Choroid plexus epithelial cell (primary cell): ENCODE results near the gene FCRL6.

Source experiments
- DNase-seq: peaks from one replicate; pipeline ENCODE4 v3.0.0-alpha.2; 2010; ENCODE audit warnings: low read depth
- H3K4me3 ChIP-seq: 2 replicates; pipeline ENCODE4 v1.5.1; 2011; ENCODE audit warnings: low read depth, mild to moderate bottlenecking, control low read depth, low read length, moderate library complexity
- TF ChIP-seq, protein P1 (sequence below): conservative IDR thresholded peaks from 2 replicates; pipeline ENCODE4 v1.5.1; 2011; ENCODE audit warnings: low read depth, mild to moderate bottlenecking, control low read depth, inconsistent platforms, low read length, moderate library complexity

The FCRL6 gene

DNA sequence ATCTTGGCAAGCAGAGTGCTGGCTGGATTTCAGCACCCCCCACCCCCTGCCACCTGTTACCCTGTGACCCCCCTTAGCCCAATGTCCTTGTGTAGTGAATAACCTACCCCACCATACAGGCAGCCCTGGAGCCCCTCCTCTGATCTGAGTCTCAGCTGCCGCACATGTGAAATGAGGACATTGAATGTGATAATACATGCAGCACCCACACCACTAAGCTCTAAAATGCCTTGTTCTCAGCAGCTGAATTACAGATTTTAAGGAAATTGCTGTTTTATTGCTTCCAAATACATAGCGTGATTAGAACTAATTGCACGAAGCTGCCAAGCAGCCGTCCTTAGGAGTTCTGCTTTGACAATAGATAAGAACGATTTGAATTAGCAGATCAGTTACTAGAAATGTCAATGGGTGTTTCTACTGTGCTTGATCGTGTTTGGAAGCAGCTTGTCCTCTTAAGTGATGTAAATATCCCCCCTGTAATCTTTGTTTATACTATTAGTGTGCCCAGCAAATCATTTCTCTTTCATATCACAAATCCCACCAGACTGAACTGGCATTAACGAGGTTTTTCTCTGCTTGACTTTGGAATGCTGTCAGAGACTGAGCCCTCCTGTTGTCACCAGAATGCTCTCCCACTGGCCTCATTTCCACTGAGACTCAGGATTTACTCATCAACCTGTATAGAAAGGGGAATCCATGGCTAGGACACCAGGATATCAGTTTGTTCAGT lies 29.4 kb downstream of the FCRL6 start:
- TF ChIP-seq, protein P1, sequence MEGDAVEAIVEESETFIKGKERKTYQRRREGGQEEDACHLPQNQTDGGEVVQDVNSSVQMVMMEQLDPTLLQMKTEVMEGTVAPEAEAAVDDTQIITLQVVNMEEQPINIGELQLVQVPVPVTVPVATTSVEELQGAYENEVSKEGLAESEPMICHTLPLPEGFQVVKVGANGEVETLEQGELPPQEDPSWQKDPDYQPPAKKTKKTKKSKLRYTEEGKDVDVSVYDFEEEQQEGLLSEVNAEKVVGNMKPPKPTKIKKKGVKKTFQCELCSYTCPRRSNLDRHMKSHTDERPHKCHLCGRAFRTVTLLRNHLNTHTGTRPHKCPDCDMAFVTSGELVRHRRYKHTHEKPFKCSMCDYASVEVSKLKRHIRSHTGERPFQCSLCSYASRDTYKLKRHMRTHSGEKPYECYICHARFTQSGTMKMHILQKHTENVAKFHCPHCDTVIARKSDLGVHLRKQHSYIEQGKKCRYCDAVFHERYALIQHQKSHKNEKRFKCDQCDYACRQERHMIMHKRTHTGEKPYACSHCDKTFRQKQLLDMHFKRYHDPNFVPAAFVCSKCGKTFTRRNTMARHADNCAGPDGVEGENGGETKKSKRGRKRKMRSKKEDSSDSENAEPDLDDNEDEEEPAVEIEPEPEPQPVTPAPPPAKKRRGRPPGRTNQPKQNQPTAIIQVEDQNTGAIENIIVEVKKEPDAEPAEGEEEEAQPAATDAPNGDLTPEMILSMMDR: no peak
- DNase-seq: no peak
- no peak overlapping the region for H3K4me3 ChIP-seq

DNA sequence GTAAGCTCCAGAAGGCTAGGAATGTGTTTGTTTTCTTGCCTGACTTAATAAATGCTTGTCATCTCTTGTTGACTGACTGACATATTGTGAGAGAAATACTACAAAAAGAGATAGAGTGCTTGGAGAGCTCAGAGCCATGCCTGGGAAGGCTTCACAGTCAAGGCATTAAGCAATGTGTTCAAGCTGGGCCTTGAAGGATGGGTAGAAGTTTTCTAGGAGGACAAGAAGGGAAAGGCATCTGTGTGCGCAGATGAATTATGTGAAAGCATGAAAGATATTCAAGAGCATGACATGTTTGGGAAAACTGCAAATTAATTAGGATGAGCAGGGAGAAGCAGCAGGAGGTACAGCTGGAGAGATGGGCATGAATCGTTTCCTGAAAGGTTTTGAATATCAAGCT lies 30.1 kb downstream of the FCRL6 start:
- TF ChIP-seq, protein P1: no peak
- DNase-seq: no peak
- H3K4me3 ChIP-seq: no peak overlapping the region

DNA sequence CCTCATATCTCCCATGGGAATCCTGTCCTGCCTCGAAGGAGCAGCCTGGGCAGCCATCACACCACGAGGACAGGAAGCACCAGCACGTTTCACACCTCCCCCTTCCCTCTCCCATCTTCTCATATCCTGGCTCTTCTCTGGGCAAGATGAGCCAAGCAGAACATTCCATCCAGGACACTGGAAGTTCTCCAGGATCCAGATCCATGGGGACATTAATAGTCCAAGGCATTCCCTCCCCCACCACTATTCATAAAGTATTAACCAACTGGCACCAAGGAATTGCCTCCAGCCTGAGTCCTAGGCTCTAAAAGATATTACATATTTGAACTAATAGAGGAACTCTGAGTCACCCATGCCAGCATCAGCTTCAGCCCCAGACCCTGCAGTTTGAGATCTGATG lies 33.2 kb downstream of the FCRL6 start:
- TF ChIP-seq, protein P1: no peak
- H3K4me3 ChIP-seq: no peak overlapping the region
- DNase-seq: no peak

DNA sequence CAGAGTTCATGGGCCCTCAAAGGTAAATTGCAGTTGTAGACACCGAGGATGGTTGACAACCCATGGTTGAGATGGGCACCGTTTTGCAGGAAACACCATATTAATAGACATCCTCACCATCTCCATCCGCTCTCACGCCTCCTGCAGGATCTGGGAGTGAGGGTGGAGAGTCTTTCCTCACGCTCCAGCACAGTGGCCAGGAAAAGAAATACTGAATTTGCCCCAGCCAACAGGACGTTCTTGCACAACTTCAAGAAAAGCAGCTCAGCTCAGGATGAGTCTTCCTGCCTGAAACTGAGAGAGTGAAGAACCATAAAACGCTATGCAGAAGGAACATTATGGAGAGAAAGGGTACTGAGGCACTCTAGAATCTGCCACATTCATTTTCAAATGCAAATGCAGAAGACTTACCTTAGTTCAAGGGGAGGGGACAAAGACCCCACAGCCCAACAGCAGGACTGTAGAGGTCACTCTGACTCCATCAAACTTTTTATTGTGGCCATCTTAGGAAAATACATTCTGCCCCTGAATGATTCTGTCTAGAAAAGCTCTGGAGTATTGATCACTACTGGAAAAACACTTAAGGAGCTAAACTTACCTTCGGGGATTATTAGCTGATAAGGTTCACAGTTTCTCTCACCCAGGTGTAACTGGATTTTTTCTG lies 33.8 kb downstream of the FCRL6 start:
- H3K4me3 ChIP-seq: no peak overlapping the region
- DNase-seq: peak; percentile 23
- TF ChIP-seq, protein P1: peak; percentile 50

DNA sequence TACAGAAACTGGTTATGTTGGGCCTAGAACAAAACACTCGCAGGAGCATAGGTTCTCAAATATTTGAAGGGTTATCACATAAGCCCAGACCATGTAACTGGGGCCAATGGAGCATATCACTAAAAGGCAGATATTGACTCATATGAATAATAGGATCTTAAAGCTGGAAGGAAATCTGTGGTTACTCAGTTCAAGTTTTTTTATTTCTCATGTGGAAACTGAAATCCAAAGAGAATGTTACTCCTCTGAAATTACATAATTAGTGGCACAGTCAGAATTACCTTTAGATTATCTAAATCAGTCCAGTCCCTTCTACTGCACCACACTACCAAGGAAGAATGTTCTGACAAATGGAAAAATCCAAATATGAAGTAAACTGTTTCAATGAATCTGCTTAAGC lies 36.6 kb downstream of the FCRL6 start:
- no peak overlapping the region for H3K4me3 ChIP-seq
- DNase-seq: no peak
- TF ChIP-seq, protein P1: no peak

DNA sequence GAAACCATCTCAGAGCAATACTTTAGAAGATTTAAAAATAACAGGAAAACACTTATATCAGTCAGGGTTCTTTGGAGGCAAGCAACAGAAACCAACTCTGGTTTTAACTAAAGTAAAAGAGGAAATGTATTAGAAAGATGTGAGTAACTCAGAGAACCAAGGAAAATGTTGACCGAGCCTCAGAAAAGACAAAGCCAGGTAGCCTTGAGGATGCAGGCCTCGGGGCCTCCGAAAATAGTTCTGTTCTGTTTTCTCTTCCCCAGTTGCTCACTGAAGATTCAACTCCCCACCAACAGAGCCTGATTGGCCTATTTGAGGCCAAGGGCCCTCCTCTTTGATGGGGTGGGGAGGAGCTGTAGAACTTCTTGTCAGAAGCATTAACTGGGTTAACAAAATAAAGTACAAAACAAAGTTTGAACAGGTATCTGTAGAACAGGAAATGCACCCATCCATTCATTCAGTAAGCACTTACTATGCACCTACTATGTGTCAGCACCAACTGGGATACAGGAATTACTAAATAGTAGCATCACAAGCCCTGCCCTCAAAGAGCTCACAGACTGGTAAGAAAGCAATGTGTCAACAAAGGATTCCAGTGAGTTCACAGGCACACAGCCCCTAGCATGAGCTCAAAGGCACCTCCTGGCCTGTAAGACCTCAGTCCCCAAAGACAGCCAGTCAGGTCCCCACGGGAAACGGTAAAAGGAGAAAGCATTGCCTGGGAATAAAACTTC lies 37.1 kb downstream of the FCRL6 start:
- no peak overlapping the region for H3K4me3 ChIP-seq
- TF ChIP-seq, protein P1: no peak
- DNase-seq: no peak
